Hematopoietic multipotent progenitor cell treated with erythropoietin and hydrocortisone succinate and interleukin-3 and kit ligand, for 6 days (in vitro differentiated cells): ENCODE results near the gene SLC30A1.
"Not testable (repeated sequence)": the region's sequence is repeated elsewhere in the genome, so short reads cannot be mapped to it uniquely, and the experiment has no call there.

Experiments used
- DNase-seq: peaks from one replicate; pipeline ENCODE4 v3.0.0-alpha.2; 2015

Gene SLC30A1, protein sequence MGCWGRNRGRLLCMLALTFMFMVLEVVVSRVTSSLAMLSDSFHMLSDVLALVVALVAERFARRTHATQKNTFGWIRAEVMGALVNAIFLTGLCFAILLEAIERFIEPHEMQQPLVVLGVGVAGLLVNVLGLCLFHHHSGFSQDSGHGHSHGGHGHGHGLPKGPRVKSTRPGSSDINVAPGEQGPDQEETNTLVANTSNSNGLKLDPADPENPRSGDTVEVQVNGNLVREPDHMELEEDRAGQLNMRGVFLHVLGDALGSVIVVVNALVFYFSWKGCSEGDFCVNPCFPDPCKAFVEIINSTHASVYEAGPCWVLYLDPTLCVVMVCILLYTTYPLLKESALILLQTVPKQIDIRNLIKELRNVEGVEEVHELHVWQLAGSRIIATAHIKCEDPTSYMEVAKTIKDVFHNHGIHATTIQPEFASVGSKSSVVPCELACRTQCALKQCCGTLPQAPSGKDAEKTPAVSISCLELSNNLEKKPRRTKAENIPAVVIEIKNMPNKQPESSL

DNA sequence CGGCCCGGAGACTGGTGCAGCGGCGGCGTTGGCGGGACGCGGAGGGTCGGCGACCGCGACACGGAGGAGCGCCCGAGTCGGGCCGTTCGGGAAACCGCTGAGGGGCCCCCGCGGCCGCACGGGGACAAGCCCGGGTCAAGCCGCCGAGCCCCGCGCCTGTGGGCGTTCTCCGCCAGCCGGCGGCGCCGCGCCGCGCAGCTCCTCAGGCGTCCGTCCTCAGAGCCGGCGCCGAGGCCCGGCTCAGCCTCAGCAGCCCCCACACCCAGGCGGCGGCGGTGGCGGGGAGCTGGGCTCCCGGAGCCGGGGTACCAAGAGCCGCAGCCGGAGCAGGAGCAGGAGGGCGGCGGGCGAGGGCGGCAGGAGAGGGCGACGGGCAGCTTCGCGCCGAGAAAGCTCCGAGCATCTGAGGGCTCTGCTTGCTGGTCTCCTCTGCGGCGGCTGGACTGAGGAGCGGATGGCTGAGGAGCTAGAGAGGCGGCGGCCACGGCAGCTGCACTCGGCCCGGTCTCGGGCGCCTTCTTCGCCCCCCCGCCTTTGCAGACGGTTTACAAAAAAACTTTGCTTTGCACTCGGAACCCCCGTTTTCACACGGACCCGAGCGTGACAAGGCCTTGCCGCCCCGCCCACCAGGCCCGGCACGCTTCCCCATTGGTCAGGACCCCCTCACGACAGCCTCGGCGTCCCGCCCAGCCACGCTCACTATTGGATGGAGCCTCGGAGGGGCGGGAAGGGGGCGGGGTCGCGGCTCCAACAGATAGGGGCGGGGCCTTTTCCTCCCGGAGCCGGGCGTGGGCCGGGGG is at the start of gene SLC30A1:
Gene SLC30A1 (minus strand): TSS at position 522 of the 800 bp plus-strand sequence. CDS start 549 bp downstream, outside the sequence.
- DNase-seq = peak; percentile 99

DNA sequence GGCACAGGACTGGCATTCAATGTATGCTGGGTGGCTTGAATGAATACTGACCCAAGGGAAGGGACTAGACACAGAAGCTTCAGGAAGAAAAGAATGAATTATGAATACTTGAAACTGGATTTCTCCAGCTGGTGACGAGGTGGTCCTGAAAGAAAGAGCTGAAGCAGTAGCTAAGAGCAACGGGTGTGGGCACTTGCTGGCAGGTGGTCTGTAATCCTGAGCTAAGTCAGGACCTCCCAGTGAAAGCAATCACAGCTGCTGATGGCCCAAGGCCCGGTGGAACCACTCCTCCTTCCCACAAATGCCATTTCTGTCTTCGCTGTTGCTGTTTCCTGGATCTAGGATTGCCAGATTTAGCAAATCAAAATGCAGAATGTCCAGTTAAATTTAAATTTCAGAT is 49.5 kb upstream of the SLC30A1 start:
- DNase-seq = no peak

DNA sequence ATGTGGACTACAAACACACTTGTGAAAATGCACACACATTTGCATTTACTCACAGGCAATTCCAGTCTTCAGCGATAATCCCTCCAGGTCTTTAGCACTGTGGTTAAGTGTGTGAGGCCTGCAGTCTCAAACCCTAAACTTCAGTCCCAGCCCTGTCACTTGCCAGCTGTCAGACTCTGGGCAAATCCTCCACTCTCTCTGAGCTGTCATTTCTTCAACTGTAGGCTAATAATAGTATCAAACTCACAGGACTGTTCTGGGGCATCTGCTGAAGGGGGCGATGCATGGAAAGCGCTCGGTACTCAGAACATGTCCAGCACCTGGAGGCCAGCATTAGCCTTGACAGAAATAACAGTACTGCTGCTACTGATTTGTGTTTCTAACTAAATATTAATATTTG is 48.3 kb upstream of the SLC30A1 start:
- no peak for DNase-seq

DNA sequence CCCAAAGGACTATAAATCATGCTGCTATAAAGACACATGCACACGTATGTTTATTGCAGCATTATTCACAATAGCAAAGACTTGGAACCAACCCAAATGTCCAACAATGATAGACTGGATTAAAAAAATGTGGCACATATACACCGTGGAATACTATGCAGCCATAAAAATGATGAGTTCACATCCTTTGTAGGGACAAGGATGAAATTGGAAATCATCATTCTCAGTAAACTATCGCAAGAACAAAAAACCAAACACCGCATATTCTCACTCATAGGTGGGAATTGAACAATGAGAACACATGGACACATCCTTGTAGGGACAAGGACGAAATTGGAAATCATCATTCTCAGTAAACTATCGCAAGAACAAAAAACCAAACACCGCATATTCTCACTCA is 46.9 kb upstream of the SLC30A1 start:
- DNase-seq = not testable (repeated sequence)

DNA sequence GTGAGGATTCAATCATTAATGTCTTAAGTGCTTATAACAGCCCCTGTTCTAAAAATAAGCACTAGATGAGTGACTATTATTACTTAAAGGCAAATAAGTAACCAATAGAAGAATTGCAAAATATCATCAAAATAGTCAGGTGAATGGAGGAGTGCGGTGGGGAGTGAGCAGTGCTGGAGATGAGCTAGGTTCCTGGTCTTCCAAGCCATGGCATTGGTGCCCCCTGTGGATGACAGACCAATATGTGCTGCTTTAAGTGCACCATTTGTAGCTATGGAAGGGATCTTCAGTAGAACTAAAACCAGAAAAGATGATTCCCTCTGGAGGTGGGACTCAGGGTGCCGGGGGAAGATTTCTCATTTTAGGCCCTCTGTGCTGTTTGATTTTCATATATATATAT is 46.1 kb upstream of the SLC30A1 start:
- peak; percentile 79 for DNase-seq

DNA sequence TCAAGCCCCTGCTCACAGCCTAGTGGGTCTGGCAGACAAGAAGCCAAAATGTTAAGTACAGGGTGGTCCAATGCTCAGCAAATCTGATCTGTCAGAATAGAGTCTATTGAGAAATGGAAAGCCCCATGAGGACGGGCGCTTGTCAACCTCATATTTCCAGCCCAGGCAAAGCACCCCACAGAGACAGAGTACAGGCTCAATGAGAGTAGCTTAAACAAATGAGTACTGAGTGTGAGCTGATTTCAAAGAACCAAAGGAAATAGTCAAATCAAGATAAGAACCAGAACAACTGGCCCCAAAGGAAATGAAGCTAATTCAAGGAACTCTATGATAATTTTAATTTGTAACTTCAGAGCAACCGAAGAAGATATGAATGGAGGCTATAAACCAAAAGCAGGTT is 44.6 kb upstream of the SLC30A1 start:
- peak; percentile 50 for DNase-seq

DNA sequence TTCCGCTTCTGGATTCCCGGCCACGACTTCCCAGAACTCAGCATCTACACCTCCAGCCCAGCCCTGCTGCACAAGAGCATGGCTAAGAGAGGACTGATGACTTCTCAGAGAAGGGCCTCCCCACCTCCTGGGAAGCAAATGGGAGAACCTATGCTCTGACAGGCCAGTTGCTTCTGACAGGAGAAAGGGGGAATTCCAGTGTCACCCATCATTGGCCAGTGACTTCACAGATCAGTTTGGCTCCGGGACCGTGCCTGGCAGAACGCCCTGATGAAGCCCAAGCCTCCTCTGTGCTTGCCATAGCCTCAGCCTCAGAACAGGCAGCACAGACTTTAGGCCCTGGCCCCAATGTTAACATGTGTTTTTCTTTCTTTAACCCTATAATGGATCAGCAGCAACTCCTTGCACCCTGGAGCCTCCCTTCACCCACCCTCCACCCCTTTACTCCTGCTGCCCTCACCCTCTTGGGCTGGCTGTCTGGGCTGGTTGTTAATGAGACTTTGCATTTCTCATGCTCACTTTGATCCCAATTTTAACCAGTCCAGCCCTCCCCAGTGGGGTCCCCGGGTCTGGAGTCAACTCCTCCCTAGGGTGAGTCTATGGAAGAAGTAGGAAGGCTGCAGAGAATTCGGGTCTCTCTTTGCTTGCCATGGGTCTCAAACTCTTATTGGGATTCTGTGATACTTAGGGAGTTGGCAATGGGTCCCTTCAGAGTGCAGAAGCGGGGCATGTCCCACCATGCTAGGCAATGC is 42.7 kb upstream of the SLC30A1 start:
- no peak for DNase-seq

DNA sequence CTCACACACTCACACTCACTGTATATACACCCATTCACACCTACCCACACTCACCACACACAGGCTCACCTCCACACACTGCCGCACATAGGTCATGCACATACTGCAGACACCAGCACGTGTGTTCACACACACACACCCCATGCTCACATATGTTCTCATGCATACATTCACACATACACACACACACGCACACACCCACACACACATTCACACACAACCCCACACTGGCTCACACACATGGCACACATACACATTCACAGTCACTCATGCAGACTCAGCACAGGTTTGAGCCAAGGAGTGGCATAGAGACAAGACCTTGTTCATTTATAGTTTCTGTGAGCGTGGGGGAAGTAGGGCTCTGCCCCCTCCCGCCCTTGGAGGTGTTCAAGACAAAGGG is 41.1 kb upstream of the SLC30A1 start:
- DNase-seq = no peak

DNA sequence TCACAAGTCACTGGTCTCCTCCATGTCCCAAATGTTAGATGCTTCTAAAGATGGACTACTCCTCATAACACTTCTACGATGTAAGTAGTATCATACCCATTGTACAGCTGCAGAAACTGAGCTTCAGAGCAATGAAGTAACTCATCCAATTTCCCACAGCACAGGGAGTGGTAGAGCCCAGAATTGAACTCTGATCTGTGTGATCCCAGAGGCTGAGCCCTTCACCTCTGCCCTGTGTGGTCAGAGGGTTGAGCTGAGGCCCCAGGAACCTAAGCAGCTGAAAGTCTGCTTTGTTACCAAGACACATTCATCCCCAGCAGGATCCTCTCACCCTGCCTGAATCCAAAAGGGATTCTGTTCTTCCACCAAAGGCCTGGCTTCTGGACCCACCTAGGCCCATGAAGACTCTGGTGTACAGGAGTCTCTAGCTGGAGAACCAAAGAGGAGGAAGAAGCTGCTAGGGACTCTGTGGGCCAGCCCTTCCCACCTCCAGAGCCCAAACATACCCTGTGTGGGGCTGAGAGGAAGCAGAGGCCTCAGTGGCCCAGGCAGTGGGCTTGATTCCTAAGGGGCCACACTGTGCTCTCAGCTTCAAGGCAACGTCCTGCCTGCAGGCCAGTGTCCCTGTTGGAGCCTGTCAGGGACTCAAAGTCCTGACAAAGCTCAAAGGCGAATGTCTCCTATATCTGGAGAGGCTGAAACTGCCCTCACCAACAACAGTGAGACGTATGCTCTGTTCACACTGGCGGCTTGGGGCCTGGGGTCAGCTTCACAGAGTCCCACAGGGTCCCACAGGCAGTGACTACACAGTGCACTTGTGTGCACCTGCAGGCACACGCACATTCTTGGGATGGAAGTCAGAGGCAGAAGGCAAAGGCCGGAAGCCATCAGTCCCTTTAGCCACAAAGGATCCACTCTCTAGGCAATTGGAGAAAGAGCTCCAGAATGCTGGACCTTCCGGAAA is 40.4 kb upstream of the SLC30A1 start:
- DNase-seq = no peak

DNA sequence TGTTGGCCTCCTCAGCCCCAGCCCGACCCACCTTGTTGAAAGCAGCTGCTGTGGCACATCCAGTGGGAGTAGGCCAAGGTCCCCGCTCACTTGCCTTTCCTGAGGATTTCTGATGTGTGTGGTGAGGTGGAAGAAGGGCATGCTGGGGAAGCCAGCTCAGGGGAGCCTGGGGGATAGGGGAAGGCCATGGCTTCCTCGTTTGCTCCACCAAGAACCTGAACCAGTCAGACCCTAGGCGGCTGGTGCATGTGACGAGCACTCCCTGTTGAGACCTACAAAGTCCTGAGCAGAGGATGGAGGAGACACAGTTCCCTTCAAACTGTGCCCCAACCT is 38.0 kb upstream of the SLC30A1 start:
- DNase-seq = no peak

DNA sequence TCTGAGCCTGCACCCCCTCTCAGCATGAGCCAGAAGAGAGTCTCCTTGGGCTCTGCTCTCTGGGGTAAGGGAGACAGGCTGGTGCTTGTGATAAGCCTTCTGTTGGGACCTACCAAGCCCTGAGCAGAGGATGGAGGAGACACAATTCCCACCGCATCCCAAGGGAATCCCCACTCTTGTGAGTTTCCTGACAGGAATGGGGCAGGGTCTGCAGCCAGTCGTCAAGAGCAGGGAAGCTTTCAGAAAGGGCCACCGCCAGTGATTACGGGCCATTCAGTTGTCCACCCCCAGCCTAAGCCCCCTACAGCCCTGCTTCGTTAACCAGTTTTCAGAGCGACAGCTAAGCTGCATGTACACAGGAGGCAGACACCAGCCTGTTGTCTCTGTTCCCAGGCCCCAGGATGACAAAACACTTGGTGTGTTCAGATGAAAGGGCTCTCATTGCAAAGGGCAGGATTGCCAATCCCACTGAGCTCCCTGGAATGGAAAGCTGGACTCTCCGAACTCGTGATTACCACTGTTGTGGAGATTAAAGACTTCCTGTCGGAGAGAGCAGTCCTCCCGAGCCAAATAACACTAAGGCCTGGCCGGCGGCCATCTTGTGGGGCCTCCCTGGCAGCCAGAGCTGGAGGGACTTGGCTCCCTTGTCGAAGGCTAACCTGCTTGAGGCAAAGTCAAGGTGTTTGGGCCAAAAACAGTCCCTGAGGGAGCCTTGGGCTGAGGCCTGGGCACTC is 37.4 kb upstream of the SLC30A1 start:
- DNase-seq = no peak

DNA sequence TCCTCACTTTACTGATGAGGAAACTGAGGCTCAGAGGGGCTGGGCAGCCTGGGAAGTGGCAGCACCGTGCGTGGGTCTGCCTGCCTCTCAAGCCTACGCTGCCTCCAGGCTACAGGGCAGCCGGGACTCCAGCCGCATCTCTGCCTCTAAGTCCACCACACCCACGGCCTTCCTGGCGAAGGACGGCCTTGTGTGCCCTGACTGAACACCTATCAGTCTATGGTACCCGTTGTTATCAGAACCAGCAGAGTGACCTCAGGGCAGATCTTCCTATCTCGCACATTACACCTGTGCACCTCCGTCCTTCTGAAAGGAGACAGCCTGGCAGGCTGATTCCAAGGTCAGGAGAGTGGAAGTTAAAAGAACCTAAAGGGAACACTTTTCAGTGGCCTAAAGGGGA is 35.7 kb upstream of the SLC30A1 start:
- peak; percentile 71 for DNase-seq

DNA sequence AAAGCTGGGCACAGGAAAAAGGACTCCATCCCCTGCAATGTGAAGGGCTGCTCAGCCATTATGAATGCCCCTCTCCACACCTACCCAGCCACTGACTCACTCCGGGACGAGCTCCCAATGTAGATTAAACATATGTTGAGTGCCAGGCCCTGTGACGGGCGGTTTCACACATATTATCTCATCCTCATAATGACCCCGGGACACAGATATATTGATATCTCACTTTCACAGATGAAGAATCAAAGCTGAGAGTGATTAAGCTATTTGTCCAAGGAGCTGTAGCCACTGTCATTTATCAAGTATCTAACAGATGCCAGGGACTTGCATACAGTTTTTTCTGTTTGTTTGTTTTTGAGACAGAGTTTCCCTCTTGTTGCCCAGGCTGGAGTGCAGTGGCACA is 35.0 kb upstream of the SLC30A1 start:
- peak; percentile 94 for DNase-seq

DNA sequence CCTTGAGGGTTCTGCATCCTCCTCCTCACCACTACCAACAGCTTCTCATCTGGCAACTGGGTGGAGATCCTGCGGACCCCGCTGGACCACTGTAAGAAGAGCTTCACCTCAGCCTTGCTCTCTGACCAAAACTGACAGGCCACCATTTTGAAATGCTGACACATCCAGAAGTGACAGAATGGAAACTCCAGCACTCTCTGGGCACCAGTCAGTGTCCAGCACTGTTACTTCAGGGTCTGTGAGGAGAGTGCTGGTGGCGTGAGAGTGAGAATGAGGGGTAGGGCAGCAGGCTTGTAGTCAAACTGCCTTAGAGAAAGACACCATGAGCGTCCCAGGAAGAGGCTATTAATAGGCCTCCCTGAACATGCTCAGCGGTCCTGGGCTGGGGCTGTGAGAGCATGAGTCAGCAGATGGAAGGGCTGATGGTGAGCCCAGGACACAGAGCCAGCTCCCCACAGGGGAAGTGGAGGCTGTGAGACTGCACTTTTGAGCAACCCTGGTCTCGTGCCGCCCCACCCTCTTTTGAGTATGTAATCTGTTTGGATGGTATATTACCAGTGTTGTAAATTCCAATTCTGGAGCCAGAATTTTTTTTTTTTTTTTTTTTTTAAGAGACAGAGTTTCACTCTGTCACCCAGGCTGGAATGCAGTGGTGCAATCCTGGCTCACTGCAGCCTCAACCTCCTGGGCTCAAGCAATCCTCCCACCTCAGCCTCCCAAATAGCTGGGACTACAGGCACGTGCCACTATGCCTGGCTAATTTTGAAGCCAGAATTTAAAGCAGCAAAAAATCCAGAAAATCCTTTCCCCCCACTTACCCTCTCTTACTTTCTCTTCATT is 34.4 kb upstream of the SLC30A1 start:
- DNase-seq = peak; percentile 96

DNA sequence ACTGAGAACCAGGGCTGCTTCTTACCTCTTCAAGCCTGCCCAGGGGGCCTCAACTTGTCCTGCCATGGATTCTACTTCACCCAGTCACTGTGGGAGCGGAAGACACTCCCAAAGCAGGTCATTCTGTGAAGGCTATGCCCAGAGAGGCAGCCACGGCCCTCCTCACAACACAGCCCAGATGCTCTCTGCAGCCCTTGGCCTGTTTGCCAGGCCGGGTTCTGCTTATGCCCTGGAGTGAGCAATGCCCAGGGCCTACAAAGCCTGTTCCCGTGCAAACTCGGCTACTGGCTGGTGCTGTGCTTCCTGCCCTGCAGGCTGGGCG is 33.8 kb upstream of the SLC30A1 start:
- no peak for DNase-seq

DNA sequence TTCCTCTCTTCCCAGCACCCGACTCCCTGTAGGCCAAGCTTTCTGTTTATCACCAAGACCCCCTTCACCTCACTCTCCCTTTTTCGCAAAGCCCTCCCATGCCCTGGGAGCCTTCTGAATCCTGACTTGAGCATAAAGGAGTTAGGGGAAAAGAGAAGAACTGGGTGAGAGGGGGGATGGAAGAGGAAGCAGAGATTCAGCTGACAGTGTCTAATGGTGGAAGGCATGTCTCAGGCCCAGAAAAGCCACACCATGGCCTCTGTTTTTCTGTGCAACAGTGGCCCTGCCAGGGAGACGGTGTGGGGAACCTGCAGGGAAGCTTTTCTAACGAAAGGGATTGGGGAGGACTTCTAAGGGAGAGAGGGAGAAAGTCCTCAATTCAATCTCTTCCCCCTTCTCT is 32.9 kb upstream of the SLC30A1 start:
- no peak for DNase-seq

DNA sequence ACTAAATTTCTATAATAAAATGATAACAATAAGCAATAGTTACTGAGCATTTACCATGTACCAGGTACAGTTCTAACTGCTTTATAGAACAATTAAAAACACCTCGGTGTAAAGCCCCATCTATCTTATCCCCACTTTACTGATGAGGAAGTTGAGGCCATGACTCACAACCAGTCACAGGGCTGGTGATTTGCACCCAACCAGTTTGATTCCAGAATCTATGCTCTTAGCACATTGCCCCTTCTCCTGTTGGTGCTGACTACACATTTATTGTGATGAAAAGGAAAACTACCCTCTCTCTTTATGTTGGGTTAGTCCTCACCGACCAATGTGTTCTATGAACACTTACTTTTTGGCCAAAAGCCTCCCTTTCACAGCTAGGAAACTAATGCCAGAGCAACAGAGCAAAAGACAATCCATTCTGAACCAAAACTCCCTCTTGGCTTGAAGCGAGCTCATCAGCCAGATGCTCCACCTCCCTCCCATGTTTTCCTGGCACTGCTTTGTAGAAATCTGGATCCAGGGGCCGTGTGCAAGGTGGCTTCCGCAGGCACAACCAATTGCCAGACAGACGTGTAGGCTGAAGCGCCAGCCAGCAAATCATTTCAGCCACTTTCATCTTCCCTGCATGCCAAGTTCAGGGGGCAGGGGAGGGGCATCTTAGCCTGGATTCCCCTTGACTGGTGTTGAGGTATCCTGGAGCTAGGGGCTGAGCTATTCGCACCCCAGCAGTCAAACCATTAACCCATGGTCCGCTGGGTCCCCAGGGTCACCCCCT is 32.0 kb upstream of the SLC30A1 start:
- DNase-seq = no peak

DNA sequence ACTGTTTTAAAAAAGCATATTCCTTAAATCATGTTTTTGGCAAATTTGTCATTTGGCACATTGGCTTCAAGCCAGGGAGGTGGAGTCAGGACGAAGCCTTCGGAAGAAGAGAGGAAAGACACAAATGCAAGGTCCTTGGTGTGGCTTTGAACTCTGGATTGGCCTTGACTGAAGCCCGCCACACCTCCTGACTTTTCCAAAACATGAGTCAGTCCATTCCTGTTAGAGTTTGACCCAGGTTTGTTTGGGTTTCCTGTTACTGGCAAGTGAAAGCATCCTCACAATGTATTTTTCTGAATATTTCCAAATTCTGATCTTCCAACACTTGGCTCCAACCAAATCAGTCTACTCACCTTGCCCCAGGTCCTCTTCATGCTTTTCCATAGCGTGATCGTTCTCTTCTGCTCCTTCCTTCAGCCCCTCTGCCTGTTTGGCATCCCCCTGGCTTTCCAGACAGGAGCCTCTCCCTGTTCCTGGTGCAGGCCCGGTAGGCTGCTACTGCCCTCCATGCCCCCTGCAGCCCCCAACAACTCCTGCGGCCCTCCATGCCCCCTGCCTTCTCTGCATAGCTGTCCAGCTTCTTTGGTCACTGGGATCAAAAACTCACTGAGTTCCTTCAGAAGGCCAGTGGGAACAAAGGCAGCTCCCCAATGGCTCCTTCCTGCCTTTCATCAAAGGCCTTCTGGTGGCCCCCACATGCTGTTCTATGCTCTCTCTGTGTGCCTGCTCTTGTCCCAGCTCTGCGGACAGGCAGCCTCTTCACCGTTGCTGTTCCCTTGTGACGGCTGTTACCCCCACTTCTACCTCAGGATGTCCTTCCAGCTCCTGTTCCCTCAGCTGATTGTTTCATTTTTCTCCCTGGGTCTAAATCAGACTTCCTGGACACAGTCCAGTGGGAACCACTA is 30.4 kb upstream of the SLC30A1 start:
- DNase-seq = no peak
